Liver (tissue), 9 donors: ENCODE data around the gene TNFAIP3. TPM values are rescaled to one million over a fixed set of nuclear protein-coding genes. Genes with fewer than 3 reads are reported as not detected.
"Not testable (repeated sequence)": the region's sequence is repeated elsewhere in the genome, so short reads cannot be mapped to it uniquely, and the experiment has no call there.

Experiments
- DNase-seq: peaks from one replicate; pipeline ENCODE4 v3.0.0-alpha.2; 2017; ENCODE audit warnings: low spot score
- H3K27ac ChIP-seq, 2 donors: one replicate each; pipeline ENCODE4 v1.7.0; 2013; ENCODE audit warnings: inconsistent platforms in 2 of 2, low read length in 2 of 2, control low read depth in 1 of 2, low read depth in 1 of 2, mild to moderate bottlenecking in 1 of 2
- H3K27me3 ChIP-seq, 4 donors: one replicate each; pipeline versions ENCODE4 v1.6.1 to v1.7.0; 2013; ENCODE audit warnings: low read length in 3 of 4, inconsistent platforms in 1 of 4, mild to moderate bottlenecking in 1 of 4, moderate library complexity in 1 of 4; ENCODE audit not compliant: control insufficient read depth in 4 of 4, insufficient read depth in 4 of 4
- H3K36me3 ChIP-seq, 4 donors: one replicate each; pipeline versions ENCODE4 v1.6.1 to v1.7.0; 2013; ENCODE audit warnings: low read length in 3 of 4, mild to moderate bottlenecking in 3 of 4, low read depth in 1 of 4, moderate library complexity in 1 of 4; ENCODE audit not compliant: control insufficient read depth in 4 of 4, insufficient read depth in 3 of 4
- H3K4me1 ChIP-seq, 4 donors: one replicate each; pipeline versions ENCODE4 v1.6.1 to v1.7.0; 2013; ENCODE audit warnings: low read length in 3 of 4, mild to moderate bottlenecking in 3 of 4, moderate library complexity in 1 of 4; ENCODE audit not compliant: control insufficient read depth in 4 of 4, insufficient read depth in 4 of 4
- H3K4me3 ChIP-seq, 3 donors: one replicate each; pipeline versions ENCODE4 v1.6.1 to v1.7.0; 2013; ENCODE audit warnings: low read length in 3 of 3, control low read depth in 1 of 3, low read depth in 1 of 3, mild to moderate bottlenecking in 1 of 3
- H3K9ac ChIP-seq, 2 donors: one replicate each; pipeline ENCODE4 v1.7.0; 2013; ENCODE audit warnings: low read length in 2 of 2, mild to moderate bottlenecking in 2 of 2, moderate library complexity in 2 of 2, control low read depth in 1 of 2, low read depth in 1 of 2
- H3K9me3 ChIP-seq, 4 donors: one replicate each; pipeline versions ENCODE4 v1.6.1 to v1.7.0; 2013; ENCODE audit warnings: low read length in 3 of 4; ENCODE audit not compliant: control insufficient read depth in 4 of 4
- ATF3 ChIP-seq: IDR thresholded peaks from 2 replicates; pipeline ENCODE4 v1.6.1; 2016; ENCODE audit warnings: antibody characterized with exemption
- CTCF ChIP-seq: fragments of 150-350 bp; IDR thresholded peaks from 2 replicates; pipeline ENCODE4 v1.5.1; 2017; ENCODE audit warnings: improper control_type of control experiment, low read depth, low read length; ENCODE audit not compliant: missing input control
- EGR1 ChIP-seq, 2 donors: IDR thresholded peaks; 2 replicates each; pipeline ENCODE4 v1.6.1; 2016 to 2018; ENCODE audit warnings: antibody characterized with exemption in 2 of 2, low read depth in 2 of 2
- FOXA1 ChIP-seq: IDR thresholded peaks from 2 replicates; pipeline ENCODE4 v1.6.1; 2016; ENCODE audit warnings: antibody characterized with exemption
- FOXA2 ChIP-seq: IDR thresholded peaks from 2 replicates; pipeline ENCODE4 v1.6.1; 2016; ENCODE audit warnings: antibody characterized with exemption
- GABPA ChIP-seq, 2 donors: IDR thresholded peaks in 1 of 2; conservative IDR thresholded peaks in 1 of 2; 2 replicates each; pipeline ENCODE4 v1.6.1; 2016; ENCODE audit warnings: antibody characterized with exemption in 2 of 2, mild to moderate bottlenecking in 1 of 2, moderate library complexity in 1 of 2
- HNF4A ChIP-seq, 2 donors: conservative IDR thresholded peaks; 2 replicates each; pipeline ENCODE4 v1.6.1; 2016; ENCODE audit warnings: antibody characterized with exemption in 2 of 2, mild to moderate bottlenecking in 2 of 2
- HNF4G ChIP-seq: IDR thresholded peaks from 2 replicates; pipeline ENCODE4 v1.6.1; 2016; ENCODE audit warnings: antibody characterized with exemption
- JUND ChIP-seq, 2 donors: IDR thresholded peaks; 2 replicates each; pipeline ENCODE4 v1.6.1; 2016; ENCODE audit warnings: antibody characterized with exemption in 2 of 2
- MAX ChIP-seq: IDR thresholded peaks from 2 replicates; pipeline ENCODE4 v1.6.1; 2016; ENCODE audit warnings: antibody characterized with exemption
- NR2F2 ChIP-seq: IDR thresholded peaks from 2 replicates; pipeline ENCODE4 v1.6.1; 2016; ENCODE audit warnings: antibody characterized with exemption
- RAD21 ChIP-seq, 2 donors: IDR thresholded peaks; 2 replicates each; pipeline ENCODE4 v1.6.1; 2016; ENCODE audit warnings: antibody characterized with exemption in 2 of 2, mild to moderate bottlenecking in 2 of 2
- RXRA ChIP-seq, 2 donors: IDR thresholded peaks; 2 replicates each; pipeline ENCODE4 v1.6.1; 2017 to 2018; ENCODE audit warnings: antibody characterized with exemption in 2 of 2, mild to moderate bottlenecking in 1 of 2
- SP1 ChIP-seq: IDR thresholded peaks from 2 replicates; pipeline ENCODE4 v1.6.1; 2018; ENCODE audit warnings: antibody characterized with exemption, mild to moderate bottlenecking
- YY1 ChIP-seq: IDR thresholded peaks from 2 replicates; pipeline ENCODE4 v1.6.1; 2016; ENCODE audit warnings: antibody characterized with exemption, mild to moderate bottlenecking
- ZBTB33 ChIP-seq: IDR thresholded peaks from 2 replicates; pipeline ENCODE4 v1.6.1; 2016; ENCODE audit warnings: antibody characterized with exemption
- WGBS: extraction: QIAGEN DNeasy Blood & Tissue Kit; methylation state at CpG from one replicate; pipeline ENCODE4 v1.1.7; 2013; 5-methylcytosine and 5-hydroxymethylcytosine counted together
- polyA plus RNA-seq, 2 donors: library from polyadenylated mRNA; stranded (reverse) in 1 of 2; unstranded in 1 of 2; fragments of 200-250 nt in 1 of 2; fragments of >200 nt in 1 of 2; fragmentation: Nextera tagmentation in 1 of 2; extraction: Ambion mirVana in 1 of 2; gene quantifications; one replicate each; pipeline versions ENCODE4 v1.2.1 to v1.2.3, GENCODE V29; 2013 to 2015
- total RNA-seq, 2 donors: library from RNA; depleted of rRNA; stranded (reverse); fragments of >200 nt; gene quantifications; one replicate each; pipeline ENCODE4 v1.2.3, GENCODE V29; 2014
- donor health status: healthy.
- donor health status: healthy.
- donor health status: healthy.
- donor health status: healthy.
- donor health status: healthy.

TNFAIP3 gene
- total and polyA plus RNA-seq, 4 donors: 4.5 to 8.0 (median 6.7) TPM

GRCh38 chr6:137843211-137843610, 23.8 kb upstream of the TNFAIP3 start:
- H3K36me3 ChIP-seq: no peaks in the 10 kb centered on the region
- no peaks in the 10 kb centered on the region for H3K4me1 ChIP-seq
- H3K27me3 ChIP-seq: peaks cover 0 to 3% (median 0%) of the 10 kb centered on the region in 4 donors
- no peak overlapping the region for H3K9ac ChIP-seq
- H3K27ac ChIP-seq: no peak overlapping the region
- DNase-seq: no peak
- TF ChIP-seq GABPA (IDR thresholded peaks at IDR 0.05 in 1 of 2, conservative IDR thresholded peaks at IDR 0.05 in 1 of 2) (no peak), SP1 (no peak), EGR1 (IDR thresholded peaks at IDR 0.05; ENCODE audit: low read depth in 2 of 2) (no peak), HNF4A (conservative IDR thresholded peaks at IDR 0.05) (no peak), YY1 (no peak)
- H3K4me3 ChIP-seq: no peak overlapping the region
- no peaks in the 10 kb centered on the region for H3K9me3 ChIP-seq

GRCh38 chr6:137844327-137844726, 22.7 kb upstream of the TNFAIP3 start:
- not testable (repeated sequence) for H3K27me3 ChIP-seq, H3K4me1 ChIP-seq, H3K9me3 ChIP-seq, H3K36me3 ChIP-seq, H3K9ac ChIP-seq, DNase-seq, H3K4me3 ChIP-seq, H3K27ac ChIP-seq
- 82% methylated on average over 2 of the region's 2 CpGs for WGBS

GRCh38 chr6:137844773-137845172, 22.3 kb upstream of the TNFAIP3 start:
- not testable (repeated sequence) for H3K9me3 ChIP-seq, H3K36me3 ChIP-seq, H3K27ac ChIP-seq, H3K27me3 ChIP-seq, H3K9ac ChIP-seq, DNase-seq, H3K4me3 ChIP-seq, H3K4me1 ChIP-seq
- 89% methylated on average over 7 of the region's 7 CpGs for WGBS

GRCh38 chr6:137845460-137845859, 21.6 kb upstream of the TNFAIP3 start:
- Histone ChIP-seq H3K4me1 (no peaks in the 10 kb centered on the region), H3K9me3 (no peaks in the 10 kb centered on the region), H3K36me3 (no peaks in the 10 kb centered on the region), H3K4me3 (no peak overlapping the region), H3K27me3 (peaks cover 0 to 3% (median 0%) of the 10 kb centered on the region in 4 donors), H3K9ac (no peak overlapping the region), H3K27ac (no peak overlapping the region)
- DNase-seq: no peak
- 94% methylated on average over 6 of the region's 6 CpGs for WGBS
- TF ChIP-seq ATF3 (no peak), RAD21 (IDR thresholded peaks at IDR 0.05) (peak; percentile 19 to 24)

- Histone ChIP-seq H3K4me1 (no peaks in the 10 kb centered on the region), H3K9ac (no peak overlapping the region), H3K27ac (no peak overlapping the region), H3K36me3 (no peaks in the 10 kb centered on the region), H3K9me3 (no peaks in the 10 kb centered on the region), H3K27me3 (peaks cover 0 to 3% (median 0%) of the 10 kb centered on the region in 4 donors), H3K4me3 (no peak overlapping the region)
- WGBS: 88% methylated on average over 6 of the region's 6 CpGs
- DNase-seq: no peak
- TF ChIP-seq JUND (IDR thresholded peaks at IDR 0.05): no peak
- no peak for TF ChIP-seq CTCF
- TF ChIP-seq MAX: no peak
- no peak for TF ChIP-seq EGR1 (IDR thresholded peaks at IDR 0.05; ENCODE audit: low read depth in 2 of 2)
- TF ChIP-seq RXRA (IDR thresholded peaks at IDR 0.05): no peak
- TF ChIP-seq YY1: no peak
- TF ChIP-seq GABPA (IDR thresholded peaks at IDR 0.05 in 1 of 2, conservative IDR thresholded peaks at IDR 0.05 in 1 of 2): no peak
- TF ChIP-seq ZBTB33: no peak
- TF ChIP-seq FOXA2: no peak
- no peak for TF ChIP-seq NR2F2
- no peak for TF ChIP-seq SP1
- no peak for TF ChIP-seq FOXA1
- TF ChIP-seq HNF4A (conservative IDR thresholded peaks at IDR 0.05): no peak
- TF ChIP-seq ATF3: no peak
- TF ChIP-seq HNF4G: no peak
Measured at GRCh38 chr6:137846274-137846673, 20.8 kb upstream of the TNFAIP3 start.
